Sciatic nerve (tissue), 2 donors: ENCODE measurements around the gene LHFPL4. TPM values are rescaled to one million over a fixed set of nuclear protein-coding genes. Genes with fewer than 3 reads are reported as not detected.

Experiments used
- ATAC-seq: fragments of 200-7000 bp; cut with Tn5 transposase; one replicate; pipeline ENCODE4 v1.9.1; 2020; ENCODE audit warnings: mild to moderate bottlenecking, moderate library complexity
- DNase-seq: peaks from one replicate; pipeline ENCODE4 v3.0.0-alpha.2; 2020; ENCODE audit warnings: low spot score
- intact Hi-C: fragments of 100-400 bp; cut with DNase I; formaldehyde crosslinking; loops from one replicate; pipeline ENCODE4 v1.14.2; 2022
- total RNA-seq: library from RNA; stranded (reverse); fragmentation: NEBNext Ultra II Directional; extraction: Animal tissue kit (Norgen Biotek cat#: 25700); gene quantifications from one replicate; pipeline ENCODE4 v1.2.1, GENCODE V29; 2021
- donor health status: DM: no; HTN: no; CAD: no.
- donor health status: DM: no; HTN: no; CAD: no.

LHFPL4 gene
- total RNA-seq, 1 donor from 2014 or later: not detected

DNA sequence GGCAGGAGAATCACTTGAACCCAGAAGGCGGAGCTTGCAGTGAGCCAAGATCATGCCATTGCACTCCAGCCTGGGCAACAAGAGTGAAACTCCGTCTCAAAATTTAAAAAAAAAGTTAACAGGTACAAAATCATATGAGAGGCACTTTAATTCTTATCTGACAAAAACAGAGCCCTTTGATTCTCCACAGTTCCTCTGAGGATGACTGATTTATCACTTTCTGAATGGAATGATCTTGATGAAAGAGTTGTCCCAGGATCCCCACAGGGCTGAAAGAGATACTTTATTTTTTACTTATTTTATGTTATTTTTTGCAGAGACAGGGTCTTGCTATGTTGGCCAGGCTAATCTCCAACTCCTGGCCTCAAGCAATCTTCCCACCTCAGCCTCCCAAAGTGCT, 4.0 kb downstream of the LHFPL4 start:
- DNase-seq (no peak), ATAC-seq (no peak)
- intact Hi-C loops: no loop called here

DNA sequence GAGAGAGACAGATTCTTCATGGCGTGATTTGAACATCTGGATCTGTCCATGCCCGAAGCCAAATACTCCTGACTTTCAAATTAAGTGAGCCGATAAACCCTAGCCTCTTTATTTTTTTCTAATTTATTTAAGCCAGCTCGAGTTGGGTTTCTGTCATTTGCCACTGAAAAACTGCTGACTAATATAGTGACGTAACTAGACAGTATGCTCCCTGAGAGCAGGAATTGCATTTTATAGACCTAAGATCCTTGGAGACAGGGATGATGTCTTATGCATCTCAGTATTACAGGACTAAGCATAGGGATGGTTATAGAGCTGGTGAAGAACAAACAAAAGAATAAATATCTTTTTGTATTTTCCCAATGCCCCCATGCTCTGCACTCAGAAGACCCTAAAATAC, 4.6 kb downstream of the LHFPL4 start:
- ATAC-seq (no peak), DNase-seq (no peak)
- intact Hi-C loops: no loop called here

DNA sequence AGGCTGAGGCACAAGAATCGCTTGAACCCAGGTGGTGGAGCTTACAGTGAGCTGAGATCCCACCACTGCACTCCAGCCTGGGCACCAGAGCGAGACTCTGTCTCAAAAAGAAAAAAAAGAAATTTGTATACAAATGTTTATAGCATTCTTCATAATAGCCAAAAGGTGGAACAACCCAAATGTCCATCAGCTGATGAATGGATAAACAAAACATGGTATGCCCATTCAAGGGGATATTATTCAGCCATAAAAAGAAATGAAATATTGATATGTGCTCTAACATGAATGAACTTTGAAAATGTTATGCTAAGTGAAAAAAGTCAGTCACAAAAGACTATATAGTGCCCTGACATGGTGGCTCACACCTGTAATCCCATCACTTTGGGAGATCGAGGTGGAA, 11.4 kb downstream of the LHFPL4 start:
- ATAC-seq (no peak), DNase-seq (no peak)
- intact Hi-C loops: no loop called here

DNA sequence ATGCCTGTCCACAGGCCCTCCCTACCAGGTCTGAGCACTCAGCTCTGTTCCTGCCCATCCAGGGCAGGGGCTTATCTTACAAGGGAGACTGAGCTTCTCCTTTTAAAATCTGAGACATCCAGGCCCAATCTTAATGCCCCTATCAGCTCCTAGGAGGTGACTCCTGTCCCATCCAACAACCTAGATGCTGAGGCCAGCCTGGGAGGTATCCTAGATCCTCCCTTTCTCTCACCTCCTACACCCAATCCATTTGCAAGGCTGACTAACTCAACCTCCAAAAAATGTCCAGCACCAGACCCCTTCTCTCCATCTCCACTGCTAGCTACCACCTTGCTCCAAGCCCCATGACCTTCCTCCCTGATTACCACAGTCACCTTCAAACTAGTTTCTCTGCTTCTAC, 17.4 kb downstream of the LHFPL4 start:
- intact Hi-C loops: no loop called here
- DNase-seq (no peak), ATAC-seq (no peak)

DNA sequence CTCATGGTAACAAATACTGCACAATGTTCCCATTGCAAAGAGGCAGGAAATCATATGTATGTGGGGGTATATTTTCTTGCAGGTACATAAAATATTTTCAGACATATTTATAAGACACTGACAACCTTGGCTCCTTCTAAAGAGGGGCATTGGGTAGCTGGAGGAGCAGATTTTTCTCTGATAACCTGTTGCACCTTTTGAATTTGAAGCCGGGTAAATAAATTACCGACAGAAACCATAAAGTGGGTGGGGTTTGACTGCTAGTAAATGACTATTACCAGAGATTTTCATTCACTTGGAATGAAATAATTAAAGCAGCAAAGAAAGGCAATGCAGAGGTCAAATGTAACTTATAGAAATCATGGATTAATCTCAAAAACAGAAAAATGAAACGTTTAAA, 19.2 kb downstream of the LHFPL4 start:
- intact Hi-C loops: no loop called here
- no peak for ATAC-seq

DNA sequence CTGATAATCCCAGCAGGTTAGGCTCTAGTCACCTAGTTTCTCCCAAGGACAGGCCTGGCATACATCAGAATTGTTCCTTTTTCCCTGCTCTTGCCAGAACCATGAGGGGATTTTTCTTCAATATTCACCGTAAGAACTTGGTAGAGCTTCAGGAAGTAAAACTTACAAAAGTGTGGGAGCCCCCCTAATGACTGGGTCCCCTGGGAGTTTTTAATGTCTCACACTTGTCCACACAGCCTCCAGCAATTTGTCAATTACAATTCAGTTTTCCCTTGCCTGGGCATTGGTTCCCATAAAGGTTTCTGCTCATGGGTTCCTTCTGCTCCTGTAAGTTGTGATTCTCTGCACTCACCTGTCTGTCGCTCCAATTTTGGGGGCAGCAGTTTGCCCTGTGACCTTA, 28.5 kb downstream of the LHFPL4 start:
- ATAC-seq (no peak), DNase-seq (no peak)
- intact Hi-C loops: no loop called here

More for the DNA sequence above, 19.2 kb downstream of the LHFPL4 start:
- no peak for DNase-seq

DNA sequence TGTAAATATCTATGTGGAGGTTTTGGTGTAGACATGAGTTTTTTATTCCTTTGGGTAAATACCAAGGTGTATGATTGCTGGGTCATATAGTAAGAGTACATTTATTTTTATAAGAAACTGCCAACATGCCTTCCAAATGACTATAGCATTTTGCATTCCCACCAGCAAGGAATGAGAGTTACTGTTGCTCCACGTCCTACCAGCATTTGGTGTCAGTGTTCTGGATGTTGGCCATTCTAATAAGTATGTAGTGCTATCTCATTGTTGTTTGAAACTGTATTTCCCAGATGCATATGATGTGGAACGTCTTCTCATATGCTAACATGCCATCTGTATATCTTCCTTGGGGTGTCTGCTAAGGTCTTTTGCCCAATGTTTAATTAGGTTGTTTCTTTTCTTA, 38.7 kb downstream of the LHFPL4 start:
- intact Hi-C loops: no loop called here
- DNase-seq (no peak), ATAC-seq (no peak)

DNA sequence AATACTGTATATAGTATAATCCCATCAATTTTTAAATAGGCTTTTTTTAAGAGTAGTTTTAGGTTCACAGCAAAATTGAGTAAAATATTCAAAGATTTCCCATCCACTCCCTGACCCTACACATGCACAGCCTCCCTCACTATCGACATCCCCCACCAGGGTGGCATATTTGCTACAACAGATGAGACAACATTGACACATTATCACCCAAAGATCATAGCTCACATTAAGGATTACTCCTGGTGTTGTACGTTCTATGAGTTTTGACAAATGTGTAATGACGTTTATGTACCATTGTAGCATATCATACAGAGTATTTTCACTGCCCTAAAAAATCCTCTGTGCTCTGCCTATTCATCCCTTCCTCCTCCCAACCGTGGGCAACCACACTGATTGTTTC, 39.3 kb downstream of the LHFPL4 start:
- DNase-seq: no peak
- intact Hi-C loops: no loop called here
- ATAC-seq: no peak

DNA sequence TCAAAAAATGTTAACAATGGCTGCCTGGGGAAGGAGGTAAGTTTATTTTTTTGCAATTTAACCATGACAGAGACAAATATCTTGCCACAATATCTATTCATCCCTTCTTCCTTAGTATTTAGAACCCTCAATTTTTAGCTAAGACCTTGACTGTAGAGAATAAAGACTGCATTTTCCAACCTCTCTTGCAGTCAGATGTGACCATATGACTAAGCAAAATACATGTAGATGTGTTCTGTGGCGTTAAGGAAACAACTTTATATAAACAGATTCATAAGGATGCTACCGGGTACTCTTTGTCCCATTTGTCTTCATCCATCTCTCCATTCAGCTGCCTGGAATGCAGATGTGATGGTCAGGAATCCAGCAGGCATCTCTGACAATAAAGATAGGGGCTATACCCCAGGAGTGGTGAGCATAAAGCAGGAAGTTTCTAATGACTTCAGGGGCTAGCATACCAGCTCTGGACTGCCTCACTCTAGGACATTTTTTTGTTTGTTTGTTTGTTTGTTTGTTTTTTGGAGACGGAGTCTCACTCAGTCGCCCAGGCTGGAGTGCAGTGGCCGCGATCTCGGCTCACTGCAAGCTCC, 41.1 kb downstream of the LHFPL4 start:
- intact Hi-C loops: no loop called here
- ATAC-seq: no peak
- no peak for DNase-seq

DNA sequence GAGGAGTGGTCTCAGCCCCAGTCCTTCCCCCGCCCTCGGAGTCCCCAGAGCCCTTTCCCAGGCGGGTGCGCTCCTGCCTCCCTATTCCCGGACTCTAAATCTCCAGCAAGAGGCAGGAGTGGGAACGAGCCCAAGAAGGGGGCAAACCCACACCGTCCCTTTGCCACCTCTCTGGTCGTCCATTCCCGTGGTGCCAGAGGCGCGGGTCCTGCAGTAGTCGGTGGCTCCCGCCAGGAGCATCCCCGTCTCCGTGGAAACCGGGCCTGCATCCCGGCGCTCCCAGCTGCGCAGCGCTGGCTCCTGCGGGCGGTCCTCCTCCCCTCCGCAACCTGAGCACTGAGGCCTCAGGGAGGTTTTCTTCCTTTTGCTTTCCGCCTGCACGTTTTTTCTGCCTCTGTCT, 44.8 kb downstream of the LHFPL4 start:
- DNase-seq: no peak
- intact Hi-C loops: no loop called here
- no peak for ATAC-seq

DNA sequence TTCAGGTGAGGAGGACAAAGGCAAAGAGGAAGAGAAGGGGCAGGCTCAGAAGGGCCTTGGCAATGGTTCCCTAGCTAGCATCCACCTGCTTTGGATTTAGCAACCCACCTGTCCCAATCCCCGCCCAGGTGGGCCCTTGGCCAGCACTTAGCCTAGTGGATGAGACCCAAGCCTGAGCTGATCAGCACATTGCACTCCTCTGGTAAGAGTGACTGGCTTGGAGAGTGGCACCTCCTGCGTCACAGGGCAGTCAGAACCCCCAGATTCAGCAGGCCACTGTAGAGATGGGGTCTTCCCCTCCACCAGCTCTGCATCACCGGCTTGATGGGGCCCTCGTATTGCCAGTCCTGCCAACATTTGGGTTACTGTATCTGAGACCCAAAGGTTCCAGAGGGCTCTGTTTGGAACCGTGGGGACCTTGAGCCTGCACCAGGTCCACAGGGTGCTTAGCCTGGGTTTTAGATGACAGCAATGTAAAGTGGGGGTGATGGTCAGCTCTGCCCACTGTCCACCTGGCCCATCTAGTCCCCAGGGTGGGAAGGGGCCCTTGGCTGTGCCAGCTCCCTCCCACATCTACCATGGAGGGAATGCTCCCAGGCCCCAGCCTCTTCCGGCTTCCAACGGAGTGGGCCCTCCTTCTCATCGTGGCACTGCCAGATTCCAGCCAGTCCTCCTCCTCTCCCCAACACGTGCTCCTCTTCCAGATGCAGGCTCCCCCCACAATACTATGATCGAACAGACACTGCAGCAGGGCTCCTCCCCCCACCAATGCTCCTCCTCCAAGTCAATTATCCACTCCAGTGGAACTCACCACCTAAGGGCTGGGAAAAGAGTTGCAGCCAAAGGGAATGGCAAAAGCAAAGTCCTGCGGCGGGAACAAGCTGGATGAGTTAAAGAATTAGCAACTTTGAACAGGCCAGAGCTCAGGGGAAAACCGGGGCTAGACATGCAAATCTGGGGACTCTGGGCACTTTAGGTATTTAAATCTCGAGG, 45.7 kb downstream of the LHFPL4 start:
- ATAC-seq (no peak), DNase-seq (no peak)
- intact Hi-C loops: no loop called here

DNA sequence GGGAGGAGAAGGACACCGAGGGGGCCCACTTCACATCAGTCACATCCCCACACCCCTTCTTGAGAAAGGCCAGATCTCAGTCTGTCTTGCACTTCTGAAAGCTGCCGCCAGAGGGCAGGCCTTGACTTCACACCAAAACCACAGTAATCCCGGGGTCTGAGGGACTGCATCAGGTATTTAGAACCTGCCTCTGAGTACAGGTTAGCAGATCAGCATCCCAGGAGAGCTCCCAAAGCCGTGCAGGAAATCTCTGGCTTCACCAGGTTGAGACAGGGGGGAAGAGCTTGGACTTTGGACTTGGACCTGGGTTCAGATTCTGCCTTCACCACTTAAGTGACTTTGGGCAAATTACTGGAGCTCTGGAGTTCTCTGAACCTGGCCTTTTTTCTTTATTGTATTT, 50.3 kb downstream of the LHFPL4 start:
- ATAC-seq (peak; percentile 44), DNase-seq (peak; percentile 74)

DNA sequence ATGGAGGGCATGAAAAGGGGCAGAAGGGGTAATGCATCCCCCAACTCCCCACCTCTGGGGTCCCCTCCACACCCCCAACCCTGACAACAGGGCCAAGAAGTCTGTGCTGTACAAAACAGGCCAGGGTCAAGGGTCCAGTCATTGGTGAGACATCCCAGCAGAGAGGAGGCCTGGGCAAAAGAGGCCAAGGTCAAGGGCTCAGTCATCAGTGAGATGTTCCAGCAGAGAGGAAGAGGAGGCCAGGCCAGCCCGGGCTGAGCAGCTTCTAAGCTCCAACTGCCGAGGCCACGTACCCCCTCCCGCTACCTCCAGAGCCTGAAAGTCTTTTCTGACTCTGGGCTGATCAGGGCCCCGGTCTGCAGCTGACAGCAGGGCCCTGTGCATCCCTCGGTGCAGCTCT, 52.4 kb downstream of the LHFPL4 start:
- DNase-seq (no peak), ATAC-seq (no peak)
- intact Hi-C loops: no loop called here

More for the DNA sequence above, 50.3 kb downstream of the LHFPL4 start:
- intact Hi-C loops: no loop called here

DNA sequence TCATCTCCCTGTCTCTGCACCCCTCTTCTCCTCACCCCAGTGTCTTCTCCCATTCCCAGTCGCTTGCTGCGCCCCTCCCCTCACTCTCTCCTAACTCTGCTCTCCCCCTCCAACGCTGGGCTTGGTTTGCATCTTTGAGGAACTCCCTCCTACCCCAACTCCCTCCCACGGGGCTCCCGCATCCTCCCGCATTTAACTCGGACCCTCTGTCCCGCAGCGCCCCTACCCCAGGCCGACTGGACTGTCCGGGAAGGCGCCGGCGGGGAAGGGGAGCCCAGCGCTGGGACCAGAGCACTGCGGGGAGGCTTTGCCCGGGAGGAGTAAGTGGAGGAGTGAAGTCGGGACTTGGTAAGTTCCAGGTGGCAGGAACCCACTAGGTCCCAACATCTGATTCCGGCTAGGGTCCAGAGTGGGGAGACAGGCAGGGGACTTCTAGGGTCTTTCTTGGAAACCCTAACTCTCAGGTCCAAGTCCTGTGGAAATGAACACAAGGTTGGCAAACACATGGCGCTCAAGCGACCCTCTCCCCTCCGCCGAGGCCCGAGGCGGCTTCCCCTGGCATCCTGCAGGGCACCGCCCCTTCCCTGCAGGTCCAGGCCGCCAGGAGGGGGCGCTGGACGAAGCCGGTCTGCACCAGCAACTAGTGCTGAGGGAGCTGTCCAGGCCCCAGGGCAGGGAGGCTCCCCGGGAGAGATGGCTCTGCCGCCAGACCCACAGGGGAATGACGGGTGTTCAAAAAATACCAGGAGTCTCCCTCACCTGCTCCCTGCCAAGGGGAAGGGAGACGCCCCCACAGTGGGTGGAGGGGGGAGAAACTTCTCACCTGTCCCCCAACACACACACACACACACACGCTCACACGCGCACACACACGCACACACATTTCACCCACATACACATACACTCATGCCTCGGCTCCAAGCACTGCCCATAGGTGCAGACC, 53.2 kb downstream of the LHFPL4 start:
- intact Hi-C loops: no loop called here
- peak; percentile 68 for DNase-seq
- peak; percentile 41 for ATAC-seq

DNA sequence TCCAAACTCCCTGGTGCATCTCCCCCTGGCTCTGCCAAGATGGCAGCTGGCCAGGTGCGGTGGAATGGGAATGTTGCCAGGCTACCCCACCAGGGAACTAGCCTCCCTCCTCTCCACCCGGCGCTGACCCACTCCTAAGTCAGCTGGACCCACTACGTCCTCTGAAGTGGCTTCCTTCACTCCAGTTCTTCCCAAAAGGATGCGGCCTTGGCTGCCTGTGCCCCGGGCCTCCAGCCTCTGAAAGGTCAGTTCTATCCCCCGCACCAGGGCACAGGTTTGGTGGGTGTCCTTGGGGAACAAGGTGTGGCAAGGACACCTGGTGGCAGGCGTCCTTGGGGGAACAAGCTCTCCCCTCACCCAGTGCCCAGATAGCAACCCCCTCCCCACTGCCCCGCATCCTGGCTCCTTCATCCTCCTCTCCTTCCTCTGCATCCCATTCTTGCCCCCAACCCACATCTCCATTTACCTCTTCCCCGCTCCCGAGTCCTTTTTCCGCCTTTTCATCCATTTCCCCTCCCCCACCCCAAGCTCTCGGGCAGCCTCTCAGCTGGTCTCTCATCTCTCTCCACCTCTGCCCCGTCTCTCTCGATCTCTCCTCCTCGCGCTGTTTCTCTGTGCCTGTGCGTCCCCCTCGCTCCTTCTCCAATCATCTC, 54.0 kb downstream of the LHFPL4 start:
- no peak for ATAC-seq
- intact Hi-C loops: no loop called here
- DNase-seq: no peak

DNA sequence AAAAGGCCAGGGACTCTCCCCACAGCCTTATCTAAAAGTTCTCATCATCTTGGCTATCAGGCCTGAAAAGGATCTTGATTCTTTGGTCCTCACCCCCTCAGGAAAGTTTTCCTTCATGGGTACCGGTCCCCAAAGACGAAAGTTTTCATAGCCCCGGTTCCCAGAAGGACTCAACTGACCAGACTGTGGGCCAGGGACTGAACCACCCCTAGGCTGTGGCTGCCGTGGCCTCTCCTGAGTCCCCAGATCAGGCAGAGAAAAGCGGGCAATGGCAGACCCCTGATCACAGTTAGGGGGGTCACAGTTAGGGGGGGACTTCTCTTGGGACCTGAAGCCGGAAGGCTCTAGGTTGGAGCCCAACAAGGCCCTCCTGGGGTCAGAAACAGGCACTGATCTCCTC, 54.8 kb downstream of the LHFPL4 start:
- DNase-seq: no peak
- ATAC-seq: no peak
- intact Hi-C loops: no loop called here

DNA sequence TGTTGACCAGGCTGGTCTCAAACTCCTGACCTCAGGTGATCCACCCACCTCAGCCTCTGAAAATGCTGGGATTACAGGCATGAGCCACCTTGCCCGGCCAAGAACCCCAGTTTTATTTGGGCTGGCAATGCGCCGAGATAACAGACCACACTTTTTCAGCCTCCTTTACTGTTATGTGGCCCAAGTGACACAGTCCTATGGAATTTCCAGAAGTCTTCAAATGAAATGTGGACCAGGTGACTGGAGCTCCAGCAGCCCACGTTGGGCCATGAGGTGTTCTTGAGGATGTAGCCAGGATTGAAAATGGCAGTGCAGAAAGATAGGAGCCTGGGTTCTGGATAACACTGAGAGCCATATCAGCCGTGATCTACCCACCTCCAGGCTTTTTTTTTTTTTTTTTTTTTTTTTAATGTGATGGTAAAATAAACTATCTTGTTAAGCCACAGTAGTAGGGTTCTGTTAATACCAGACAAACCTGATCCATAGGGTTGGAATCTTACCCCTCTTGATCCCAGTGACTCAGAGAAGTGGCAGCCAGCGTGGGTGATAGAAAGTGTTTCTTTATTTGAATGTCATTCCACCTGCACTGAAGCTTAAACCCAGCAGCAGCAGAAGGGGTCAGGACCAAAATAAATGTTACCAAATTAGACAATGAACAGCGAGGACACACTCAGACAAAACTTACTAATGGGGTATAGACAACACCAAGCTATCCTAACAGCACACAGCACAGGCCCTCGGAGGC, 55.6 kb downstream of the LHFPL4 start:
- DNase-seq (no peak), ATAC-seq (no peak)
- intact Hi-C loops: no loop called here

DNA sequence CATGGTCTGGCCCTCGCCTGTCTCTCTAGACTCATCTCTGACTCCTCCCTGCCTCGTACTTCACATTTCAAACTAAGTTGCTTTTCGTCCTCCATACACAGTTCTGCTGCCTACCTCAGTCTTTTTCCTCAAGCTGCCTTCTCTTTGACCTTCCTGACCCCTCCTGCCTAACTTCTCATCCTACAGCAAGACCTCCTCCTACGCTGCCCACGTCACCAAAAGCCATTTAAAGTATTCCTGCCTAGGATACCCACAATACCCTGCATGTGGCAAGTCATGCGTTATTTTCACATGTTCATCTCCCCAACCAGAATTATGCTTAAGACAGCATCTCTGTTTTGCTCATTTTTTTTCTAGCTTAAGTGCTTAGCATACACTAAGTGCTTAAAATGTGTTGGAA, 56.7 kb downstream of the LHFPL4 start:
- DNase-seq: no peak
- intact Hi-C loops: no loop called here
- ATAC-seq: no peak
